Left lung (tissue), 10 donors: ENCODE measurements around the gene PRRC2A. TPM values are rescaled to one million over a fixed set of nuclear protein-coding genes. Genes with fewer than 3 reads are reported as not detected.

Experiments used
- ATAC-seq: fragments of 200-7000 bp; cut with Tn5 transposase; one replicate; pipeline ENCODE4 v1.9.1; 2020; ENCODE audit warnings: moderate library complexity
- DNase-seq, 4 donors: peaks; one replicate each; pipeline ENCODE4 v3.0.0-alpha.2; 2013 to 2020
- H3K27ac ChIP-seq, 2 donors: fragments of 200-600 bp; sonication (generic) in 1 of 2; one replicate each; pipeline versions ENCODE4 v1.5.0 to v1.8.0; 2020 to 2021
- H3K27me3 ChIP-seq, 2 donors: fragments of 200-600 bp; sonication (generic) in 1 of 2; one replicate each; pipeline versions ENCODE4 v1.5.0 to v1.8.0; 2020 to 2021
- H3K36me3 ChIP-seq, 2 donors: fragments of 200-600 bp; sonication (generic) in 1 of 2; one replicate each; pipeline versions ENCODE4 v1.5.0 to v1.8.0; 2020 to 2021
- H3K4me1 ChIP-seq, 2 donors: fragments of 200-600 bp; one replicate each; pipeline ENCODE4 v1.8.0; 2021
- H3K4me3 ChIP-seq, 2 donors: fragments of 200-600 bp; sonication (generic) in 1 of 2; one replicate each; pipeline versions ENCODE4 v1.5.0 to v1.8.0; 2020 to 2021; ENCODE audit warnings: mild to moderate bottlenecking in 1 of 2
- H3K9me3 ChIP-seq, 2 donors: fragments of 200-600 bp; sonication (generic) in 1 of 2; one replicate each; pipeline versions ENCODE4 v1.5.0 to v1.8.0; 2020 to 2021
- intact Hi-C, 2 donors: fragments of 100-400 bp; cut with DNase I; formaldehyde crosslinking; loops; one replicate each; pipeline versions ENCODE4 v1.11.2 to v1.14.2; 2022
- polyA plus RNA-seq, 6 donors: library from polyadenylated mRNA; unstranded; fragments of 120-200 nt; gene quantifications; one replicate each; pipeline ENCODE4 v1.2.1, GENCODE V29; 2013; ENCODE audit not compliant: insufficient read length in 6 of 6
- total RNA-seq, 2 donors: library from RNA; stranded (reverse); fragmentation: NEBNext Ultra II Directional; extraction: Animal tissue kit (Norgen Biotek cat#: 25700); gene quantifications; one replicate each; pipeline ENCODE4 v1.2.1, GENCODE V29; 2021
- TF ChIP-seq, protein P1 (sequence below), 2 donors: fragments of 200-600 bp; sonication (generic) in 1 of 2; IDR thresholded peaks; one replicate each; pipeline versions ENCODE4 v1.5.0 to v1.8.0; 2021; ENCODE audit warnings: antibody characterized with exemption in 2 of 2
- donor health status: DM: no; HTN: yes; CAD: no.
- donor health status: DM: no; HTN: no; CAD: no.

The PRRC2A gene
- total and polyA plus RNA-seq, 8 donors: 130 to 201 (median 164) TPM

DNA sequence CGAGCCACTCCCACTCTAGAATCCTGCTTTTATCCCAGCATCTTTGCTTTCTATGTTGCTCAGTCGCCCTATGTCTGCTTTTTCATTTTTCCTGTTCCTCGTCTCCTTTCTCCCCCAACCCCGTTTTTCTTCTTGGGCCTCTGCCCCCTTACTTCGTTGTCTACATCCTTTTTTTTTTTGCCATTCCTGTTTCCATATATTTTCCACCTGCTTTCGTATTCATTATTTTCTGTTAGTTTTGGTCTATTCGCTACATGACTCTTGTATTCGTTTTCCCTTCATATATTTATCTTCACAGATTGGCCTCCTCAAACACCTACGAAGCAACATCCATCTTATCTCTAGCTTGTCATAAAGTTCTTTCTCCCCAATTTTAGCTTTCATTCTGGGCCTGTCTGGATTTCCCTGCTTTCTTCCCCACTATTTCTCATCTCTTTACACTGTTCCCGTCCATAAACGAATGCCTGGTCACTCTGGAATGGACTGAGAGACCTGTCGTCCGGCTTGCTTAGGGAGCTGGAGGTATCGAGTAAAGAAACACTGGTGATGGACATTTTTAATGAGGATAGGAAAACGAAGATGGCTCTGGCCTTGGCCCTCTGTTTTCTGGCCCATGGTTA is 915 bp downstream of the PRRC2A start:
- H3K36me3 ChIP-seq: peaks cover 0 to 38% of the 10 kb centered on the region in 2 donors
- peaks cover 17 to 43% of the 10 kb centered on the region in 2 donors for H3K4me1 ChIP-seq
- H3K4me3 ChIP-seq: peak overlapping the region; percentile 85 to 86
- no peaks in the 10 kb centered on the region for H3K27me3 ChIP-seq
- intact Hi-C loops: no loop called here
- H3K27ac ChIP-seq: peak overlapping the region; percentile 97 to 98
- DNase-seq (no peak), ATAC-seq (no peak)
- TF ChIP-seq, protein P1, sequence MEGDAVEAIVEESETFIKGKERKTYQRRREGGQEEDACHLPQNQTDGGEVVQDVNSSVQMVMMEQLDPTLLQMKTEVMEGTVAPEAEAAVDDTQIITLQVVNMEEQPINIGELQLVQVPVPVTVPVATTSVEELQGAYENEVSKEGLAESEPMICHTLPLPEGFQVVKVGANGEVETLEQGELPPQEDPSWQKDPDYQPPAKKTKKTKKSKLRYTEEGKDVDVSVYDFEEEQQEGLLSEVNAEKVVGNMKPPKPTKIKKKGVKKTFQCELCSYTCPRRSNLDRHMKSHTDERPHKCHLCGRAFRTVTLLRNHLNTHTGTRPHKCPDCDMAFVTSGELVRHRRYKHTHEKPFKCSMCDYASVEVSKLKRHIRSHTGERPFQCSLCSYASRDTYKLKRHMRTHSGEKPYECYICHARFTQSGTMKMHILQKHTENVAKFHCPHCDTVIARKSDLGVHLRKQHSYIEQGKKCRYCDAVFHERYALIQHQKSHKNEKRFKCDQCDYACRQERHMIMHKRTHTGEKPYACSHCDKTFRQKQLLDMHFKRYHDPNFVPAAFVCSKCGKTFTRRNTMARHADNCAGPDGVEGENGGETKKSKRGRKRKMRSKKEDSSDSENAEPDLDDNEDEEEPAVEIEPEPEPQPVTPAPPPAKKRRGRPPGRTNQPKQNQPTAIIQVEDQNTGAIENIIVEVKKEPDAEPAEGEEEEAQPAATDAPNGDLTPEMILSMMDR (IDR thresholded peaks at IDR 0.05): no peak
- H3K9me3 ChIP-seq: no peaks in the 10 kb centered on the region

DNA sequence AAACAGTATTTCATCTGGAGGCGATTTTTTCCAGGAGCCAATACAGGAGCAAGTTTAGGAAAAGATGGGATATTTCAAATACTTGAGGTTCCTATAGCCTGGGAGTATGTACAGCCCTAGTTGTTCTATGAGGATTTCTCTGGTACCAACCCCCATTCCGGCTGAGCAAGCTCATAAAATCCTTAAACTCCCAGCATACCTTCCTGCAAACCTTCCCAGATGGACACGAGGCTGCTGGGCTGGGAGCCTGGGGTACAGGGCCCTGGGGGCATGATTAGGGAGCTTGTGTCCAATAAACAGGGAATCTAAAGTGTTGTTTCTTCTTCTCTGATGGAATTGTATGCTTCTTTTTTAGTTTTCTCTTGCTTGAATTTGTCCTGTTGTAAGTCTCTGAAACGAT is 1.5 kb downstream of the PRRC2A start:
- intact Hi-C loops: no loop called here
- DNase-seq (no peak), ATAC-seq (no peak)
- Histone ChIP-seq H3K27me3 (no peaks in the 10 kb centered on the region), H3K27ac (peak overlapping the region; percentile 97 to 98), H3K36me3 (peaks cover 0 to 43% of the 10 kb centered on the region in 2 donors), H3K4me3 (peak overlapping the region; percentile 85 to 86), H3K9me3 (no peaks in the 10 kb centered on the region), H3K4me1 (peaks cover 17 to 37% of the 10 kb centered on the region in 2 donors)
- TF ChIP-seq, protein P1 (IDR thresholded peaks at IDR 0.05): no peak

DNA sequence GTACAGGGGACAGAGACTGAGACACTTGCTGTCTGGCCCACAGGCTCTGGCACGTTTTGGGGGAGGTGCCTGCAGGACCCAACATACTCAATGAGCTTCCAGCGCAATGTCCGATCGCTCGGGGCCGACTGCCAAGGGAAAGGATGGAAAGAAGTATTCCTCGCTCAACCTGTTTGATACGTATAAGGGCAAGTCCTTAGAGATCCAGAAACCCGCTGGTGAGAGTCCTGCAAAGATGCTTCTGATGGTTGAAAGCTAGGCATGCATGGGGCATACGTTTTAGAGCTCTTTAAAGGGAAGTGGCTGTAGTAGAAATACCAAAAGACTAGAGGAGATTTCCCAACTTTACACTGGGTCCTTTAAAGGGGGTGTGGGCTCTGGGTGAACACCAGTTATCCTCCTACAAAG is 2.2 kb downstream of the PRRC2A start:
- intact Hi-C loops: no loop called here
- ATAC-seq (no peak), DNase-seq (peak in 2 of 4 donors; percentile 46 to 51)
- H3K27me3 ChIP-seq: no peaks in the 10 kb centered on the region
- H3K9me3 ChIP-seq: no peaks in the 10 kb centered on the region
- H3K4me3 ChIP-seq: peak overlapping the region in 1 of 2 donors; percentile 85
- peaks cover 0 to 50% of the 10 kb centered on the region in 2 donors for H3K36me3 ChIP-seq
- H3K4me1 ChIP-seq: peaks cover 17 to 37% of the 10 kb centered on the region in 2 donors
- TF ChIP-seq, protein P1 (IDR thresholded peaks at IDR 0.05): no peak
- peak overlapping the region; percentile 97 to 98 for H3K27ac ChIP-seq

DNA sequence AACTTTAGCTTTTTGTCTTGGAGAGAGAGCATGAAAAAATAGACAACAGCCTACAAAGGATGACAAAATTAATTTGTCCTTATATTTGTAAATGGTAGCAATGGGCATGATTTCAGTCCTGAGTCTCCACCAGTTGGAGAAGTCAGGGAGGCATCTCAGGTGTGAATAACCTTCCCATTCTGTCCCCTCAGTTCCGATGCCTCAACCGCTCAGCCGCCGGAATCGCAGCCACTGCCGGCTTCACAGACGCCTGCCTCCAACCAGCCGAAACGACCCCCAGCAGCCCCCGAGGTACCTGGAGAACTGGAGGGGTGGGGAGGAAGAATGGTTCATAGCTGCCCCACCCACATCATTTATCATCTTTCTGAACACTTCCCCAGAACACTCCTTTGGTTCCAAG is 3.6 kb downstream of the PRRC2A start:
- Histone ChIP-seq H3K4me1 (peaks cover 17 to 35% of the 10 kb centered on the region in 2 donors), H3K27me3 (no peaks in the 10 kb centered on the region), H3K9me3 (no peaks in the 10 kb centered on the region), H3K27ac (no peak overlapping the region), H3K36me3 (peaks cover 2 to 64% of the 10 kb centered on the region in 2 donors), H3K4me3 (no peak overlapping the region)
- no peak for DNase-seq
- ATAC-seq: no peak
- intact Hi-C loops: no loop called here
- TF ChIP-seq, protein P1 (IDR thresholded peaks at IDR 0.05): no peak

DNA sequence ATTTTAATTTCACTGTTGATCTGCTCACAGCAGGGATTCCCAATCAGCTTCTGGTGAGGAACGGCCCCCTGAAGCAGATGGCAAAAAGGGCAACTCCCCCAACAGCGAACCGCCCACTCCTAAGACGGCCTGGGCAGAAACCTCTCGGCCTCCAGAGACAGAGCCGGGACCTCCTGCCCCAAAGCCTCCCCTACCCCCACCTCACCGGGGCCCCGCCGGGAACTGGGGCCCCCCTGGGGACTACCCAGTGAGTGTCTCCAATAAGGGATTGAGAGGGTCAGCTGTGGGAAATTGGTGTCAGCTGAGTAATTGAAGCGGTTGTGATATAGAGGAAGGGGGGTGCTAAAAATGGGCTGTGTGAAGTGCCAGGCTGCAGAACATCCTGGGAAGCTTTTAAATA is 6.4 kb downstream of the PRRC2A start:
- H3K9me3 ChIP-seq: no peaks in the 10 kb centered on the region
- H3K36me3 ChIP-seq: peaks cover 8 to 93% of the 10 kb centered on the region in 2 donors
- no peak overlapping the region for H3K27ac ChIP-seq
- DNase-seq: no peak
- TF ChIP-seq, protein P1 (IDR thresholded peaks at IDR 0.05): no peak
- H3K27me3 ChIP-seq: no peaks in the 10 kb centered on the region
- H3K4me1 ChIP-seq: peaks cover 10 to 20% of the 10 kb centered on the region in 2 donors
- intact Hi-C loops: no loop called here
- no peak overlapping the region for H3K4me3 ChIP-seq
- ATAC-seq: no peak
